HG03575 (cell line): Measurements from ENCODE around the gene ZNF593OS.

Source experiments
- ATAC-seq: cut with Tn5 transposase; IDR thresholded peaks from one replicate; pipeline ENCODE4 v1.9.1; 2021; ENCODE audit not compliant: unreplicated experiment, insufficient number of reproducible peaks, low FRiP score; ENCODE audit errors: extremely low read depth

The ZNF593OS gene

GRCh38 chr1:26171084-26172072, at the start of gene ZNF593OS:
TSS of gene ZNF593OS (minus strand) at chr1:26171832. CDS start at chr1:26171661, 171 bp downstream.
- ATAC-seq: no peak

- ATAC-seq: no peak
These were observed 49.5 kb upstream of the ZNF593OS start for GRCh38 chr1:26221094-26221493.

GRCh38 chr1:26220199-26220912, 48.7 kb upstream of the ZNF593OS start:
- no peak for ATAC-seq

GRCh38 chr1:26218906-26219494, 47.4 kb upstream of the ZNF593OS start:
- no peak for ATAC-seq

- no peak for ATAC-seq
These were observed 43.6 kb upstream of the ZNF593OS start for GRCh38 chr1:26215246-26215645.

- no peak for ATAC-seq
These were observed 41.8 kb upstream of the ZNF593OS start for GRCh38 chr1:26213335-26213905.

GRCh38 chr1:26212726-26213125, 41.1 kb upstream of the ZNF593OS start:
- no peak for ATAC-seq

- ATAC-seq: no peak
These were observed 38.7 kb upstream of the ZNF593OS start for GRCh38 chr1:26210147-26210870.

GRCh38 chr1:26203642-26204318, 32.1 kb upstream of the ZNF593OS start:
- ATAC-seq: no peak

- ATAC-seq: no peak
These were observed 28.8 kb upstream of the ZNF593OS start for GRCh38 chr1:26200413-26200812.

GRCh38 chr1:26197813-26198212, 26.2 kb upstream of the ZNF593OS start:
- ATAC-seq: no peak

- no peak for ATAC-seq
These were observed 25.7 kb upstream of the ZNF593OS start for GRCh38 chr1:26197301-26197700.

GRCh38 chr1:26195805-26196204, 24.2 kb upstream of the ZNF593OS start:
- no peak for ATAC-seq

- ATAC-seq: no peak
These were observed 20.1 kb upstream of the ZNF593OS start for GRCh38 chr1:26191739-26192138.

GRCh38 chr1:26190373-26190987, 18.8 kb upstream of the ZNF593OS start, which contains the start of gene CATSPER4:
TSS of gene CATSPER4 (plus strand) at chr1:26190602. CDS start at chr1:26190628, 26 bp downstream.
- ATAC-seq: no peak

GRCh38 chr1:26189751-26190275, 18.2 kb upstream of the ZNF593OS start:
- ATAC-seq: no peak

GRCh38 chr1:26189331-26189730, 17.7 kb upstream of the ZNF593OS start:
- no peak for ATAC-seq
